K562 (cell line): ENCODE measurements around the gene SNRNP40. TPM values are rescaled to one million over a fixed set of nuclear protein-coding genes. Genes with fewer than 3 reads are reported as not detected.

Experiments used
- ATAC-seq: fragments of 200-7000 bp; cut with Tn5 transposase; 3 replicates; pipeline ENCODE4 v1.9.1; 2020; ENCODE audit warnings: moderate library complexity
- BruUV-seq: library from RNA; stranded (reverse); fragments of 400-500 nt; replicated peaks from 2 replicates; lab custom pipeline; 2021; lab: Mats Ljungman, UMichigan
- CTCF ChIA-PET: fragments of 300-600 bp; formaldehyde crosslinking; extraction: SDS; loops from one replicate; lab custom pipeline; 2021; ENCODE audit warnings: low intra/inter-chr PET ratio; lab: Yijun Ruan, JAX
- POLR2A ChIA-PET: fragments of 300-600, 350-650 bp; sonication (Branson Sonifier 250); formaldehyde crosslinking; extraction: SDS; loops from one replicate; lab custom pipeline; 2021; ENCODE audit warnings: antibody characterized with exemption, inconsistent platforms; lab: Yijun Ruan, JAX
- DNase-seq, 4 experiments: peaks; one replicate each; pipeline versions ENCODE4 v3.0.0 to v3.0.0-alpha.2; 2011 to 2018; ENCODE audit warnings: low spot score in 3 of 4, mixed read lengths in 3 of 4; ENCODE audit errors: extremely low read depth in 1 of 4
- FAIRE-seq: peaks from 2 replicates; lab custom pipeline; 2011; peaks lifted over from hg19 to GRCh38; lab: Jason Lieb, UNC
- H2AFZ ChIP-seq: 2 replicates; pipeline ENCODE4 v1.6.0; 2011; ENCODE audit warnings: low read depth, low read length, control low read depth, inconsistent platforms
- H3K27ac ChIP-seq: fragments of 200-600 bp; 3 replicates; pipeline ENCODE4 v1.8.0; 2011; ENCODE audit warnings: low read depth, mild to moderate bottlenecking, control low read depth, inconsistent platforms, low read length, moderate library complexity, mixed read lengths; ENCODE audit errors: extremely low read depth
- H3K27me3 ChIP-seq, 2 experiments: fragments of 300-600 bp in 1 of 2; 2 replicates in 1 of 2; 3 replicates in 1 of 2; pipeline versions ENCODE4 v1.6.0 to v1.8.0; 2011; ENCODE audit warnings: inconsistent platforms in 2 of 2, low read length in 2 of 2, mild to moderate bottlenecking in 1 of 2, mixed read lengths in 1 of 2, moderate library complexity in 1 of 2; ENCODE audit not compliant: control insufficient read depth in 2 of 2, insufficient read depth in 2 of 2
- H3K36me3 ChIP-seq: fragments of 300-600 bp; 3 replicates; pipeline ENCODE4 v1.8.0; 2011; ENCODE audit warnings: mild to moderate bottlenecking, low read length, inconsistent platforms; ENCODE audit not compliant: control insufficient read depth, insufficient read depth
- H3K4me1 ChIP-seq, 2 experiments: fragments of 200-600 bp in 1 of 2; replicated peaks in 1 of 2; 2 replicates in 1 of 2; 3 replicates in 1 of 2; pipeline versions ENCODE4 v1.5.1 to v1.8.0; 2011; ENCODE audit warnings: inconsistent platforms in 2 of 2, low read length in 2 of 2, mild to moderate bottlenecking in 1 of 2, mixed read lengths in 1 of 2, moderate library complexity in 1 of 2; ENCODE audit not compliant: control insufficient read depth in 2 of 2, insufficient read depth in 2 of 2
- H3K4me2 ChIP-seq: 2 replicates; pipeline ENCODE4 v1.6.1; 2011; ENCODE audit warnings: low read length, control low read depth, inconsistent platforms, mixed read lengths; ENCODE audit not compliant: insufficient read depth
- H3K4me3 ChIP-seq: fragments of 200-600 bp; sonication (generic), shearing (Covaris generic); 2 replicates; pipeline ENCODE4 v1.5.1; 2016; ENCODE audit warnings: control low read depth, inconsistent platforms
- H3K79me2 ChIP-seq: fragments of 200-600 bp; 3 replicates; pipeline ENCODE4 v1.8.0; 2011; ENCODE audit warnings: low read length, inconsistent platforms; ENCODE audit not compliant: control insufficient read depth, insufficient read depth
- H3K9ac ChIP-seq, 2 experiments: 2 replicates each; pipeline versions ENCODE4 v1.6.0 to v1.6.1; 2011; ENCODE audit warnings: low read depth in 2 of 2, low read length in 2 of 2, control low read depth in 1 of 2, inconsistent platforms in 1 of 2, mild to moderate bottlenecking in 1 of 2, mixed read lengths in 1 of 2; ENCODE audit not compliant: insufficient read depth in 1 of 2
- H3K9me1 ChIP-seq: one replicate; pipeline ENCODE4 v1.6.0; 2011; ENCODE audit warnings: inconsistent platforms, mild to moderate bottlenecking, low read length, moderate library complexity; ENCODE audit not compliant: control insufficient read depth, insufficient read depth
- H3K9me3 ChIP-seq: replicated peaks from 2 replicates; pipeline ENCODE4 v1.5.1; 2011; ENCODE audit warnings: low read depth, low read length, inconsistent platforms; ENCODE audit not compliant: control insufficient read depth, insufficient read depth
- H4K20me1 ChIP-seq: replicated peaks from 2 replicates; pipeline ENCODE4 v1.6.1; 2011; ENCODE audit warnings: low read length, inconsistent platforms, mixed read lengths; ENCODE audit not compliant: control insufficient read depth, insufficient read depth
- GMEB1 ChIP-seq: fragments of 250-450 bp; sonication (Bioruptor Pico); IDR thresholded peaks from 2 replicates; pipeline ENCODE4 v1.4.0; 2020; ENCODE audit warnings: mild to moderate bottlenecking
- GTF2F1 ChIP-seq: IDR thresholded peaks from 2 replicates; pipeline ENCODE4 v1.6.1; 2011; ENCODE audit warnings: low read depth, low read length, improper control_type of control experiment
- HSF4 ChIP-seq: fragments of 250-450 bp; sonication (Bioruptor Pico); IDR thresholded peaks from 2 replicates; pipeline ENCODE4 v2.1.2; 2022; ENCODE audit warnings: mild to moderate bottlenecking, moderate library complexity, borderline replicate concordance
- KAT2B ChIP-seq: IDR thresholded peaks from one replicate; pipeline ENCODE4 v1.6.1; 2012; ENCODE audit warnings: low read depth, mild to moderate bottlenecking, control low read depth, inconsistent platforms, low read length, moderate library complexity
- NFIC ChIP-seq: fragments of 450-650 bp; IDR thresholded peaks from 2 replicates; pipeline ENCODE4 v1.6.1; 2017; ENCODE audit warnings: mild to moderate bottlenecking, inconsistent platforms
- NONO ChIP-seq, 2 experiments: fragments of 200-400 bp in 1 of 2; fragments of 450-650 bp in 1 of 2; formaldehyde crosslinking in 1 of 2; IDR thresholded peaks; 2 replicates each; pipeline ENCODE4 v1.6.1; 2017; ENCODE audit warnings: low read depth in 2 of 2, mild to moderate bottlenecking in 2 of 2, moderate library complexity in 2 of 2, low read length in 1 of 2
- RBM34 ChIP-seq: fragments of 200-400 bp; formaldehyde crosslinking; IDR thresholded peaks from 2 replicates; pipeline ENCODE4 v1.6.1; 2018; ENCODE audit warnings: low read length, borderline replicate concordance; ENCODE audit not compliant: insufficient read depth
- TCF7L2 ChIP-seq: fragments of 150-350 bp; IDR thresholded peaks from 2 replicates; pipeline ENCODE4 v1.6.1; 2016; ENCODE audit warnings: low read depth, mild to moderate bottlenecking, low read length, moderate library complexity
- THRA ChIP-seq: fragments of 450-650 bp; IDR thresholded peaks from 2 replicates; pipeline ENCODE4 v1.6.1; 2017; ENCODE audit warnings: mild to moderate bottlenecking, moderate library complexity
- TOE1 ChIP-seq, 2 experiments: fragments of 450-650 bp in 1 of 2; sonication (generic) in 1 of 2; formaldehyde crosslinking in 1 of 2; IDR thresholded peaks; 2 replicates each; pipeline versions ENCODE4 v1.7.1 to v1.8.0; 2016 to 2022; ENCODE audit warnings: borderline replicate concordance in 2 of 2, mild to moderate bottlenecking in 2 of 2, antibody characterized with exemption in 1 of 2, inconsistent platforms in 1 of 2, low read depth in 1 of 2, missing genetic modification reagents in 1 of 2, moderate library complexity in 1 of 2
- ZBTB12 ChIP-seq: fragments of 250-450 bp; sonication (Bioruptor Pico); IDR thresholded peaks from 2 replicates; pipeline ENCODE4 v1.4.0; 2020
- ZBTB9 ChIP-seq: fragments of 450-650 bp; formaldehyde crosslinking; IDR thresholded peaks from 2 replicates; pipeline ENCODE4 v1.4.0; 2020; ENCODE audit warnings: mild to moderate bottlenecking, moderate library complexity
- ZNF239 ChIP-seq: fragments of 250-450 bp; sonication (Bioruptor Pico); IDR thresholded peaks from 2 replicates; pipeline ENCODE4 v1.4.0; 2020; ENCODE audit warnings: mild to moderate bottlenecking
- ZNF274 ChIP-seq: IDR thresholded peaks from 2 replicates; pipeline ENCODE4 v1.6.1; 2011; ENCODE audit warnings: low read depth, mild to moderate bottlenecking, low read length, moderate library complexity, borderline replicate concordance
- ZNF431 ChIP-seq: sonication (generic); formaldehyde crosslinking; IDR thresholded peaks from 2 replicates; pipeline ENCODE4 v1.8.0; 2022; ENCODE audit warnings: mild to moderate bottlenecking, missing genetic modification reagents
- ZNF589 ChIP-seq: fragments of 200-800 bp; sonication (Bioruptor generic); IDR thresholded peaks from 2 replicates; pipeline ENCODE4 v1.6.1; 2016; ENCODE audit warnings: low read depth, missing genetic modification characterization, missing compliant biosample characterization
- ZNF76 ChIP-seq: fragments of 250-450 bp; sonication (Bioruptor Pico); IDR thresholded peaks from 2 replicates; pipeline ENCODE4 v1.4.0; 2020; ENCODE audit warnings: mild to moderate bottlenecking, moderate library complexity, borderline replicate concordance
- ZSCAN29 ChIP-seq: fragments of 450-650 bp; IDR thresholded peaks from 2 replicates; pipeline ENCODE4 v1.6.1; 2017
- WGBS: fragments of 100-300 bp; shearing (Covaris generic); methylation state at CpG from one replicate; pipeline ENCODE4 v1.1.6; 2016; ENCODE audit warnings: low coverage, mixed read lengths; ENCODE audit not compliant: insufficient coverage; ENCODE audit errors: missing lambda C conversion rate; 5-methylcytosine and 5-hydroxymethylcytosine counted together
- in situ Hi-C: fragments of 300-500 bp; cut with MboI; formaldehyde crosslinking; loops from 4 replicates; pipeline ENCODE4 v1.15.0; 2018; ENCODE audit warnings: inconsistent platforms, mixed read lengths
- intact Hi-C: fragments of 100-400 bp; cut with micrococcal nuclease; formaldehyde crosslinking; loops from 2 replicates; pipeline ENCODE4 v1.14.2; 2022
- polyA plus RNA-seq, 8 experiments: library from polyadenylated mRNA; depleted of rRNA in 4 of 8; stranded (reverse) in 5 of 8; unstranded in 3 of 8; fragments of >200 nt; fragmentation: Nextera tagmentation in 2 of 8; fragmentation: Illumina TruSeq in 1 of 8; extraction: Ambion mirVana in 2 of 8; extraction: Trizol in 1 of 8; gene quantifications; 2 replicates each; pipeline versions ENCODE4 v1.2.1 to v1.2.3, GENCODE V29; 2011 to 2014; ENCODE audit warnings: inconsistent platforms in 1 of 8, missing spikeins in 1 of 8
- total RNA-seq, 7 experiments: library from RNA; depleted of rRNA in 6 of 7; stranded (reverse); fragments of >200 nt in 6 of 7; fragmentation: Illumina TruSeq in 2 of 7; extraction: Trizol in 2 of 7; gene quantifications; 2 replicates each; pipeline versions ENCODE4 v1.2.1 to v1.2.3, GENCODE V29; 2011 to 2021; ENCODE audit warnings: low replicate concordance in 1 of 7

The SNRNP40 gene
- total and polyA plus RNA-seq, 9 of the 15 experiments (the other 6 are each of a cell fraction or from before 2014, with no cell fraction given): 48.7 to 278 (median 163) TPM

- WGBS: 84% methylated on average over 3 of the region's 3 CpGs
- CTCF ChIA-PET: no interaction called here
- Histone ChIP-seq H3K4me1 (peaks cover 5 to 17% of the 10 kb centered on the region in 2 experiments), H3K36me3 (peaks cover 15% of the 10 kb centered on the region), H3K9me1 (no peaks in the 10 kb centered on the region), H2AFZ (no peak overlapping the region), H3K4me3 (no peak overlapping the region), H3K4me2 (no peak overlapping the region), H3K27ac (no peak overlapping the region), H4K20me1 (no peaks in the 10 kb centered on the region; the same call in 1 of the 2 replicates), H3K9me3 (no peaks in the 10 kb centered on the region), H3K9ac (no peak overlapping the region), H3K27me3 (no peaks in the 10 kb centered on the region), H3K79me2 (peaks cover 80% of the 10 kb centered on the region)
- no peak for FAIRE-seq
- ATAC-seq: no peak
- no peak for DNase-seq
- intact Hi-C loops: no loop called here
- POLR2A ChIA-PET: no interaction called here
- TF ChIP-seq ZNF589 (CRISPR knock-in tag) (no peak), ZNF76 (CRISPR knock-in tag) (no peak), ZBTB9 (no peak), ZSCAN29 (no peak), NONO (IDR thresholded peaks at IDR 0.05; ENCODE audit: low read depth in 2 of 2, low read length in 1 of 2) (no peak), ZNF239 (CRISPR knock-in tag) (no peak), ZNF431 (CRISPR knock-in tag) (no peak), HSF4 (no peak), NFIC (no peak), TOE1 (IDR thresholded peaks at IDR 0.05; ENCODE audit: borderline replicate concordance) (no peak), TOE1 (CRISPR knock-in tag; IDR thresholded peaks at IDR 0.05; ENCODE audit: borderline replicate concordance, low read depth) (no peak), KAT2B (no peak), THRA (no peak), ZBTB12 (CRISPR knock-in tag) (no peak), GTF2F1 (no peak), ZNF274 (no peak), GMEB1 (no peak), TCF7L2 (no peak), RBM34 (no peak)
- in situ Hi-C loops: no loop called here
- no TSS peak for BruUV-seq
These were observed 3.6 kb upstream of the SNRNP40 start for GRCh38 chr1:31300193-31300592.
